Central memory CD8-positive, alpha-beta T cell (primary cell): ENCODE data around the gene CACNA2D1.

Source experiments
- ATAC-seq: fragments of 150-1000 bp; cut with Tn5 transposase; replicated peaks from 2 replicates; pipeline ENCODE4 v1.10.0; 2022; ENCODE audit warnings: mild to moderate bottlenecking, moderate FRiP score, moderate number of reproducible peaks; ENCODE audit not compliant: poor library complexity, severe bottlenecking; ENCODE audit errors: extremely low read depth
- DNase-seq, 2 donors: peaks; one replicate each; pipeline ENCODE4 v3.0.0; 2021; ENCODE audit warnings: low spot score in 2 of 2
- H3K27ac Mint-ChIP-seq: one replicate; pipeline ENCODE4 v1.8.0; 2022; ENCODE audit warnings: low read depth, mild to moderate bottlenecking, moderate library complexity, mixed read lengths
- H3K27me3 Mint-ChIP-seq: one replicate; pipeline ENCODE4 v1.8.0; 2022; ENCODE audit warnings: mixed read lengths
- H3K36me3 Mint-ChIP-seq: one replicate; pipeline ENCODE4 v1.8.0; 2022; ENCODE audit warnings: mild to moderate bottlenecking, moderate library complexity, mixed read lengths; ENCODE audit not compliant: insufficient read depth
- H3K4me1 Mint-ChIP-seq: one replicate; pipeline ENCODE4 v1.8.0; 2022; ENCODE audit warnings: mixed read lengths
- H3K4me3 Mint-ChIP-seq: one replicate; pipeline ENCODE4 v1.8.0; 2022; ENCODE audit warnings: mild to moderate bottlenecking, moderate library complexity, mixed read lengths
- H3K9me3 Mint-ChIP-seq: one replicate; pipeline ENCODE4 v1.8.0; 2022; ENCODE audit warnings: mixed read lengths

Gene CACNA2D1

DNA sequence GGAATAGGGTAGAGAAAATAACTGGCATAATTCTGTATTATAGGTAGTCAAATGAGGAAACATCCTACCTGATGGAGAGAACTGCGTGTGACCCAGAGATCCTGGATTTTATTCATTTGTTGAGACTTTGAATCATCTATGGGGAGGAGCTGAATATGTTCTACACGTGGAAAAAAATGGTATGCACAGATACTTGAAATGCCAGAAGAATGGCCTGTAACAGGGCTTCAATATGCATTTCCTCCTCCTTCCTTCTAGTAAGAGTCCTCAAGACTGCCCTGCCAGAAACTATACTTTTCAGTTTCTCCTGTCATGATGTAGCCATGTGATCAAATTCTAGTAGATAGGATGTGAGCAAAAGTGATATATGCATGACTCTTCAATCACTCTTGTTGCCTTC is 372.1 kb downstream of the CACNA2D1 start:
- no peaks in the 10 kb centered on the region for H3K27me3 Mint-ChIP-seq
- DNase-seq: no peak
- ATAC-seq: no peak
- no peaks in the 10 kb centered on the region for H3K36me3 Mint-ChIP-seq
- H3K27ac Mint-ChIP-seq: no peak overlapping the region
- no peak overlapping the region for H3K4me3 Mint-ChIP-seq
- H3K9me3 Mint-ChIP-seq: peaks cover 6% of the 10 kb centered on the region
- no peaks in the 10 kb centered on the region for H3K4me1 Mint-ChIP-seq

DNA sequence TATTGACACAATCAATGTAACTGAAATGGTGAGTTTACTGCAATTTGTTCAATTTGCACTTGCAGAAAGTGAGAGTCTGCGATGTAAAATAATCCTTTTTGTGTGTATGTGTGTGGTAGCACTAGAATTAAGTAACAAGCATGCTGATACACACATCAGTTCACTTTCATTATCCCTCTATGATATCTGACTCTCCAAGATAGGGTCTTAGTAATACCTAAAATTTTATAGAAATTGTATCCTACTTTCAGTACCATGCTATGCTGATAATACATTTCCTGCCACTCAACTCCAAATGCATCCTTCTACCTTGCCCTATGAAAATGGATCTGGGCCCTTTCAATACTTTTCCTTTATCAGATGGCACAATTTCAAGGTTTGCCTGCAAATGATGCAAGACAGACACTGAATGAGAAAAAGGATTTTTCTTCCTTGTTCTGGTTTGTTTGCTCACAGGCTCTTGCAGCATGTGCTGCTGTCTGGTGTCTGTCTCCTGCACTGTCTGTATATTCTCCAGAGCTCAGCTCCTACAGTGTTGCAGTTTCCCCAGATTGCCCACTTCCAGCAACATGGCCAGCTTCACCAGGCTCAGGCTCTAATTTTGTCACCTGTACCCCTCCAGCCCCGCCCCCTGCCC is 375.8 kb downstream of the CACNA2D1 start:
- H3K27me3 Mint-ChIP-seq: no peaks in the 10 kb centered on the region
- peaks cover 6% of the 10 kb centered on the region for H3K9me3 Mint-ChIP-seq
- no peak for ATAC-seq
- no peak overlapping the region for H3K27ac Mint-ChIP-seq
- no peak for DNase-seq
- no peaks in the 10 kb centered on the region for H3K36me3 Mint-ChIP-seq
- no peak overlapping the region for H3K4me3 Mint-ChIP-seq
- H3K4me1 Mint-ChIP-seq: no peaks in the 10 kb centered on the region

DNA sequence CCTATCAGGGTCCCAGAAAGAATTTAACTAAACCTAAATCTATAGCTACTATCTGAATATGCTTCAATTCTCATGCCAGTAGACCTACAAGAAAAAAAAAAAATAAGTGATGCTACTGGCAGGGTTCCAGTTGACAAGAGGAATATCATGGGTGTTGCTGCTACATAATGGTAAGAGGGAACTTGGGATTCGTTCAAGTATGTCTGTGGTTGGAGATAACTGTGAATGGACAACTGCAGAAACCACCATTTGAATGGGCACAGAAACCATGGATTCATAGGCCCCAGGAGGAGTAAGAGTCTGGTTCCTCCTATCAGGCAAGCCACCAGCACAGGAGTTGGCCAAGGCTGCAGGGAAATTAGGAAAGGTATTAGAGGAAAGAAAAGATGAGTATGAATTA is 386.1 kb downstream of the CACNA2D1 start:
- no peak overlapping the region for H3K4me3 Mint-ChIP-seq
- H3K4me1 Mint-ChIP-seq: no peaks in the 10 kb centered on the region
- DNase-seq (no peak), ATAC-seq (no peak)
- no peaks in the 10 kb centered on the region for H3K36me3 Mint-ChIP-seq
- H3K27me3 Mint-ChIP-seq: no peaks in the 10 kb centered on the region
- H3K27ac Mint-ChIP-seq: no peak overlapping the region
- peaks cover 12% of the 10 kb centered on the region for H3K9me3 Mint-ChIP-seq

DNA sequence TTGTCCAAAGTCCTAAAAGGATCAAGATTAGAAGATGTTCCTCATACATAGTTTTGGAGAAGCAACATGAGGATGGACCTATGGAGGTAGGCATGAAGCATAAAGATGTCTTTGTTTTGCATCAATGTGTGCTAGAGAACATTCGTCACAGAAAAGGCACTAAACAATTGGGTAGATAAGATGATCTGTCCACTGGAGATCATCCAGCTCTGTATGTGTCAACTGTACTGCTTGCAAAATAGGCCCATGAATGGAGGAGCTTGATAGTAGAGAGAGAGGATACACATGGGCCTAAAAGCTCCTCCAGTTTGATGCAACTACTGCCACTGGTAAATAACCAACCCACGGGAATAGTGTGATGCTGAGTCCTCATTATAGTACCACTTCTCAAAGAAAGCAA is 387.3 kb downstream of the CACNA2D1 start:
- DNase-seq (no peak), ATAC-seq (no peak)
- no peaks in the 10 kb centered on the region for H3K36me3 Mint-ChIP-seq
- no peaks in the 10 kb centered on the region for H3K4me1 Mint-ChIP-seq
- H3K4me3 Mint-ChIP-seq: no peak overlapping the region
- no peaks in the 10 kb centered on the region for H3K27me3 Mint-ChIP-seq
- peaks cover 10% of the 10 kb centered on the region for H3K9me3 Mint-ChIP-seq
- H3K27ac Mint-ChIP-seq: no peak overlapping the region

DNA sequence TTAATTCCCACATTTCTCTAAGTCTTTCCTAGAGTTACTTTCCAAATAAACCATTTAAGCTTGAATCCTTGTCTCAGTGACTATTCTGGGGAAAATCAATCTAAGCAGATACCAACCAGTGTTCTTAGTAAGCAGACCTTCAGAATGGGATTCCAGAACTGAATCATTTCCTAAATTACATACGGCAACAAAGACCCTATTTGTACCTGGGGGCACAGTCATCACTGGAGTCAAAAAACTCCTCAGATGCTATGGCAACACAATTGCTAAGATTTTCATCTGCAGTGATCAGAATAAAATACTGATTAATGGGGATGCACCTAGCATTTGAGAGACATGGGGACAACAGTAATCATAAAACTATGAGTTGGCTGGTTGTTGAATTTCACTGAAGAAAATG is 389.0 kb downstream of the CACNA2D1 start:
- no peak for ATAC-seq
- no peaks in the 10 kb centered on the region for H3K36me3 Mint-ChIP-seq
- H3K4me1 Mint-ChIP-seq: no peaks in the 10 kb centered on the region
- no peaks in the 10 kb centered on the region for H3K27me3 Mint-ChIP-seq
- no peak for DNase-seq
- no peak overlapping the region for H3K4me3 Mint-ChIP-seq
- H3K9me3 Mint-ChIP-seq: peaks cover 6% of the 10 kb centered on the region
- H3K27ac Mint-ChIP-seq: no peak overlapping the region

DNA sequence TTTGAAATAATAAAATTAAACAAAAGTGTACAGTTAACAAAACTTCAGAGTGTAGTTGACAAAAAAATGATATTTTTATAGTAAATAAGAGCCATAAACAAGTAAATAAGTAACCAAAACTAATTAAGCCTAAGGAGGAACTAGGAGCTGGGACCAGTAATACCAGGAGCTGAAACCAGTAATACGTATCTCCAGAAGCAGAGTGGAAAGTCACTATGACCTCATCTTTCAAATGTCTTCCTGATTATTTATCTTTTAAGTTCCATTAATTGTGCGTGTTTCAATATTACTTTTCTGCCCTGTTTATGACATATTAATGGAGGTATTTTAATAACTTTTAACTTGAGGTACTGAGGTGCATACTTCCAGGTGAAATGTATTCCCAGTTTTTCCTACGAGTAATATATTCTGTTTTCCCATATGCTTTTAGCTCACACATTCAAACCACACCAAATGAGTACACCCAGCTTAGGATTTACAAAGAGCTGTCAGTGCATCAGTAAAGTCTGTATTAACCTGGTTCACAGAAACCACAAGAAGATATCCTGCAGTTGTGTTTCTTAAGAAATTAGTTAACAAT is 390.0 kb downstream of the CACNA2D1 start:
- Mint-ChIP-seq H3K4me1 (no peaks in the 10 kb centered on the region), H3K4me3 (no peak overlapping the region), H3K27me3 (no peaks in the 10 kb centered on the region), H3K9me3 (peaks cover 6% of the 10 kb centered on the region), H3K36me3 (no peaks in the 10 kb centered on the region), H3K27ac (no peak overlapping the region)
- no peak for ATAC-seq
- no peak for DNase-seq

DNA sequence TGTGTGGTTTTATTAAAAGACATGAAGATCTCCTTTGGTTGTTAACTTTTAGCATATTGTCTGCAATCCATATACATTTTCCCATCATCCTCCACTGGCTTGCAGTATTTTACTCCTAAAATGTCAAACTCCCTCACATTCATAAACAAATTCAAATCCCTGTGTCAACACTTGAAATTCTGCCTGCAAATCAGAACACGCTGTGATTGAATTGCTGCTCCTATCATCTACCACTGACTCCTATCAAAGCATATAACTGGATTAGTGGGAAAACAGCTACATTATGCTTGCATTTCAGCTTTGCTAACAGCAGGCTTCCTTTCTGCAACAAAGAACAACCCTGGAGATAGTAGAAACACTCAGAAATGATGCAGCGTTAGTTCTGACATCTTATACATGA is 392.0 kb downstream of the CACNA2D1 start:
- no peaks in the 10 kb centered on the region for H3K36me3 Mint-ChIP-seq
- DNase-seq (no peak), ATAC-seq (no peak)
- H3K4me1 Mint-ChIP-seq: no peaks in the 10 kb centered on the region
- peaks cover 11% of the 10 kb centered on the region for H3K9me3 Mint-ChIP-seq
- H3K4me3 Mint-ChIP-seq: no peak overlapping the region
- H3K27ac Mint-ChIP-seq: no peak overlapping the region
- H3K27me3 Mint-ChIP-seq: no peaks in the 10 kb centered on the region

DNA sequence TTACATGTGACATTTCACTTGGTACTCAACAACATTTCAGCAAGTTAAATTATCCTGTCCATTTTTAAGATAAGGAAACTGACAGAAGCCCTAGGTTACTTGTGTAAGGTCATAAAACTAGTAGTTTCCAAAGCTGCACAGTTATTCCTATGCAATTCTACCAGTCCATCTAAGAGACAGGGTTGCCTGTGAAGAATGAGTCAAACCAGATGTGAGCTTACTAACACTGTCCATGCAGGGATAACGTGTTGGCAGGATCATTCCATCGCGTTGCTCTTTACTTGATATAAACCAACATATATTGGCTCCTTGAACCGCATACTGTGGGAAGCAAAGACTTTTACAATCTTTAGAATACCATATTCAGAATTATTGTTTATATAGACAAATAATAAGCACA is 392.8 kb downstream of the CACNA2D1 start:
- Mint-ChIP-seq H3K27ac (no peak overlapping the region), H3K4me1 (no peaks in the 10 kb centered on the region), H3K36me3 (no peaks in the 10 kb centered on the region), H3K9me3 (peaks cover 5% of the 10 kb centered on the region), H3K4me3 (no peak overlapping the region), H3K27me3 (no peaks in the 10 kb centered on the region)
- ATAC-seq: no peak
- no peak for DNase-seq

DNA sequence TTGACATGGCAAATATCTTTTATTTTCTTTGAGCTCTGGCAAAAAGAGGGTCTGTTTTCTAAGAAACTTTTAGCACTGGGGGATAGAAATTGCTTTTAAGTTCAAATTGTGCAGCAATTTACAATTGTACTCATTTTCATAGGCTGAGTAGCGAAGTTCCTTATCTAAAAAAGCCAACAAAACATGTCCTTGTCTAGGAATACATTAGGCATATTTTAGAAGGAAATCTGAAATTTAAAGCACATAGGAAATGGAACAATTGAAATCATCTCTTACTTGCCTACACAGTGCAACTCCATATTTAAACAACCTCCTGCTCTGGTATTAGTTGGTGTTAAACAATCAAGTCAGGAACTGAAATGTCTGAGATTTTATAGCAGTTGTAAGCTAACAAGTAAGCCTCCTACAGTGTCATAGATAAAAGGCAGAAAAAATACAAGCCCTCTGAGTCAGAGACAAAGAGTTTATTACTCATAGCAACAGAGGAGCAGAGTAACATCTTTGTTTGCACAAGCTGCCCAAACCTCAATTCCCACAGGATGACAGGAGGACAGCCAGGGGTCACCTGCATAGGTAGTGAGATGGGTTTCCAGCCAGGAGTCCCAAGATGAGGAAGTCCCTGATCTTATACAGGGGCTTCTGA is 393.6 kb downstream of the CACNA2D1 start:
- ATAC-seq (no peak), DNase-seq (no peak)
- Mint-ChIP-seq H3K4me3 (no peak overlapping the region), H3K9me3 (peaks cover 5% of the 10 kb centered on the region), H3K4me1 (no peaks in the 10 kb centered on the region), H3K27me3 (no peaks in the 10 kb centered on the region), H3K27ac (no peak overlapping the region), H3K36me3 (no peaks in the 10 kb centered on the region)

DNA sequence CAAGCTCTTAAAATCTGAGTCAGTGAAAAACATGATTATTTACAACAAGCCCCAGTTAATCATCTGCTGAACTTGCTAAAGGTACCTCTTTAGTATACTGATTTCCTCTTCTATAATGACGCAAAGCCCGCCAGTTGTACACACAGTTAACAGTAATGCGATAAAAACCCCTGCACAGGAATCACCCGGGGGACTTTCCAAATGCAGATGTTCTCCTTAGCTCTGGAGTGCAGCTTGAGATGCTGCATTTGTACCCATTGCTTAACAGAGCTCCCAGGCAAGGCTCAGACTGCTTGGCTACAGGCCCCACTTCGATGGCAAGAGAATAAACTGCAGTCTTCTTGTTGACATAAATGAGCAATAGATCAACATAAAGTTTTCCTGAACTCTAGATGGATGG is 394.1 kb downstream of the CACNA2D1 start:
- H3K27ac Mint-ChIP-seq: no peak overlapping the region
- no peak overlapping the region for H3K4me3 Mint-ChIP-seq
- H3K9me3 Mint-ChIP-seq: peaks cover 5% of the 10 kb centered on the region
- no peak for ATAC-seq
- no peaks in the 10 kb centered on the region for H3K36me3 Mint-ChIP-seq
- DNase-seq: no peak
- H3K27me3 Mint-ChIP-seq: no peaks in the 10 kb centered on the region
- H3K4me1 Mint-ChIP-seq: no peaks in the 10 kb centered on the region

DNA sequence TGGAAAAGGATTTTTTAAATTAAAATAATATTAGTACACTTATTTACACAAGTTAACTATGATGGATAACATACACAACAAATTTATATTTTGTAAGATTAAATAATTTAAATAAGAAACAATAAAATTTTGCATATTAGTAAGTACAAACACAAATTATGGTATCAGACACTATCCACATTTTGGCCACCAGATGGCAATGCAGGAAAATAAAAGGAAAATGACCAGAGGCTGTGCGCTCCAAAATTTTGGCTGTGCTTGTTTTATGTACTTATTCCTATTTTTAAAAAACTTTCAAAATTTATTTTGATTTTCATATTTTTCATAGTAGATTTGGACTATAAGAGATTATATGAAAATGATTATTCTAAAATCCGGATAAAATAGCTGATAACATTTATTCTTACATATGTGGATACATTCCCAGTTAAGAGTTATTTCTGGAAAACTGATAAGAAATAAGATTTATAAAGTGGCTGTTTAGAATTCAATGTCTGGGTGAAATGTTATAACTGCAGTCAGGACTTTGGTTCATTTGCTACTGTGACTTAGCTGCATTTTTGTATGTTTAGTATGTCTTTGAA is 399.0 kb downstream of the CACNA2D1 start:
- Mint-ChIP-seq H3K27me3 (no peaks in the 10 kb centered on the region), H3K36me3 (no peaks in the 10 kb centered on the region), H3K9me3 (peaks cover 16% of the 10 kb centered on the region), H3K4me3 (no peak overlapping the region), H3K27ac (no peak overlapping the region), H3K4me1 (no peaks in the 10 kb centered on the region)
- no peak for DNase-seq
- no peak for ATAC-seq

DNA sequence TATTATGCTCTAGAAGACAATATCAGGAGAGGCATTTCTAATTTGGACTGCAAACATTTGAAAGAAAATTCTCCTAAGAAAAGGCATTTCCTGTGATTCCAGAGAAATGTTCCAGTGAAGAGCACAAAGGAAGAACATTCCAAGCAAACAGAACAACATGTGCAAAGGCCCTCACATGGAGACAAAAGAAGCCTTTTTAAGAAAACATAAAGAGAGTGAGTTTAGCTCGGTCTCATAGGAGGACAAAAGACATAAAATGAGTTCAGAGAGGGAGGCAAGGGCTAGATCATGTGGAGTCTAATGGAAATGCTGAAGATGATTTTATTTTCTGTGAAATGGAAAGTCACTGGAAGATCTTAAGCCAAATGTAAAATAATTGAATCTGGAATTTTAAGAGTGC is 404.0 kb downstream of the CACNA2D1 start:
- H3K27ac Mint-ChIP-seq: no peak overlapping the region
- no peaks in the 10 kb centered on the region for H3K4me1 Mint-ChIP-seq
- no peak for ATAC-seq
- no peak for DNase-seq
- H3K9me3 Mint-ChIP-seq: peaks cover 11% of the 10 kb centered on the region
- no peaks in the 10 kb centered on the region for H3K27me3 Mint-ChIP-seq
- H3K36me3 Mint-ChIP-seq: no peaks in the 10 kb centered on the region
- no peak overlapping the region for H3K4me3 Mint-ChIP-seq
